Muscle layer of colon (tissue), 2 donors: ENCODE measurements around the gene CTNND2.

ENCODE experiments used
- H3K27ac ChIP-seq: one replicate; pipeline ENCODE4 v1.7.0; 2013; ENCODE audit warnings: low read depth, mild to moderate bottlenecking, low read length, moderate library complexity
- H3K27me3 ChIP-seq, 2 donors: one replicate each; pipeline ENCODE4 v1.7.0; 2013; ENCODE audit warnings: low read length in 2 of 2, mild to moderate bottlenecking in 2 of 2; ENCODE audit not compliant: insufficient read depth in 2 of 2, control insufficient read depth in 1 of 2
- H3K36me3 ChIP-seq: one replicate; pipeline ENCODE4 v1.7.0; 2013; ENCODE audit warnings: mild to moderate bottlenecking, low read length; ENCODE audit not compliant: insufficient read depth
- H3K4me1 ChIP-seq: one replicate; pipeline ENCODE4 v1.7.0; 2013; ENCODE audit warnings: mild to moderate bottlenecking, low read length; ENCODE audit not compliant: insufficient read depth
- H3K4me3 ChIP-seq, 2 donors: one replicate each; pipeline ENCODE4 v1.7.0; 2013; ENCODE audit warnings: low read length in 2 of 2, low read depth in 1 of 2, mild to moderate bottlenecking in 1 of 2, moderate library complexity in 1 of 2
- H3K9ac ChIP-seq: one replicate; pipeline ENCODE4 v1.7.0; 2013; ENCODE audit warnings: low read length
- H3K9me3 ChIP-seq: one replicate; pipeline ENCODE4 v1.7.0; 2013; ENCODE audit warnings: mild to moderate bottlenecking, low read length
- donor health status: abdominal sarcoma.
- donor health status: Adenocarcinoma of cecum.

CTNND2 gene

DNA sequence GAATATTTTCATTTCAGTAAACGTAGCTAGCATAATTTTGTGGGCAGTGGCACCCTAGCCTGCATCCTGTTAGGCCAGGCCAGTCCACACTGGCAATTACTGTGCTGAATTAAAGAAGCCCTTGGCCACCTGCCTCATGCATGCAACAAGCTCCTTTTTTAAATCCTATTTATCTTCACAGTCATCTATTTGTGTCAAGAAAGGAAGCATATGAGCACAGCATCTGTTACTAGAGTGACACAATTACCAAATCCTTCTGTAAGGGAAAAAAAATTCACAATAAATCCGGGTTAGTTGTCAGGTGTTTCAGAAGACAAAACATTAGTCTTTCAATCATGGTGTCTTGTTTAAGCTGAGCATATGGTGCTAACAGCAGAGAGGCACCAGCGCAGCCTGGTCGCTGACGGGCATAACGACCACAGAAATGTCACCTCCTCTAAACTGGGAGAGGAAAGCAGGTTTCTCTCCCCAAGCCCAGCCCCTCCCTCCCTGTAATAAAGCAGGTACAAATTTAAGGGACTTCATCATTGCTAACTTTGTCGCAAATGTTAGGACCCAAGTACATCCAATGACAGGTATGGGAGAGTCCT is 520.6 kb downstream of the CTNND2 start:
- H3K9me3 ChIP-seq = no peaks in the 10 kb centered on the region
- H3K4me3 ChIP-seq = no peak overlapping the region
- peaks cover 0 to 12% of the 10 kb centered on the region in 2 donors for H3K27me3 ChIP-seq
- H3K36me3 ChIP-seq = no peaks in the 10 kb centered on the region
- H3K27ac ChIP-seq = no peak overlapping the region
- no peak overlapping the region for H3K9ac ChIP-seq
- H3K4me1 ChIP-seq = no peaks in the 10 kb centered on the region

GRCh38 chr5:11378461-11378860 is 525.8 kb downstream of the CTNND2 start:
- no peak overlapping the region for H3K27ac ChIP-seq
- no peak overlapping the region for H3K9ac ChIP-seq
- no peak overlapping the region for H3K4me3 ChIP-seq
- no peaks in the 10 kb centered on the region for H3K36me3 ChIP-seq
- H3K9me3 ChIP-seq = no peaks in the 10 kb centered on the region
- no peaks in the 10 kb centered on the region for H3K4me1 ChIP-seq
- H3K27me3 ChIP-seq = no peaks in the 10 kb centered on the region

- no peak overlapping the region for H3K9ac ChIP-seq
- no peaks in the 10 kb centered on the region for H3K9me3 ChIP-seq
- no peaks in the 10 kb centered on the region for H3K4me1 ChIP-seq
- H3K27ac ChIP-seq = no peak overlapping the region
- H3K4me3 ChIP-seq = no peak overlapping the region
- no peaks in the 10 kb centered on the region for H3K36me3 ChIP-seq
- no peaks in the 10 kb centered on the region for H3K27me3 ChIP-seq
Measured at GRCh38 chr5:11377896-11378295, 526.4 kb downstream of the CTNND2 start.

DNA sequence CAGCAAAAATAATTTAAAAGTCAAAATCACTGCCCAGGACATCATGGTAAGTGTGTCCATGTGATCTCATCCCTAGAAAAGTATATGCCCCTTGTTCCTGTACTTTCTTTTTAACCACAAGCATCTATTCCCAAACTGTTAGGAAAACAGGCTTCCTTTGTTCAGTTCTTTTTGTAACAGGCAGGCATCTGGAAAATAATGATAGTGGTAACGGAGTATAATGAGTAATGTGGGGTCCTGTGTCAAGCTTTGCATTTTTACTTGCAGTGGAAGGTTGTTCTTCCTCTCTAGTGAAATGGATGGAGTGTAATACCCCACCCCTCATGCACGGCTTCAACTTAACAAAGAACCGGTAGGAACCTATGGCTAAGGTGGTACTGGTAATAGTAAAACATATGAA is 532.1 kb downstream of the CTNND2 start:
- no peaks in the 10 kb centered on the region for H3K4me1 ChIP-seq
- H3K27ac ChIP-seq = no peak overlapping the region
- no peaks in the 10 kb centered on the region for H3K36me3 ChIP-seq
- H3K9ac ChIP-seq = no peak overlapping the region
- no peaks in the 10 kb centered on the region for H3K9me3 ChIP-seq
- H3K4me3 ChIP-seq = no peak overlapping the region
- no peaks in the 10 kb centered on the region for H3K27me3 ChIP-seq

DNA sequence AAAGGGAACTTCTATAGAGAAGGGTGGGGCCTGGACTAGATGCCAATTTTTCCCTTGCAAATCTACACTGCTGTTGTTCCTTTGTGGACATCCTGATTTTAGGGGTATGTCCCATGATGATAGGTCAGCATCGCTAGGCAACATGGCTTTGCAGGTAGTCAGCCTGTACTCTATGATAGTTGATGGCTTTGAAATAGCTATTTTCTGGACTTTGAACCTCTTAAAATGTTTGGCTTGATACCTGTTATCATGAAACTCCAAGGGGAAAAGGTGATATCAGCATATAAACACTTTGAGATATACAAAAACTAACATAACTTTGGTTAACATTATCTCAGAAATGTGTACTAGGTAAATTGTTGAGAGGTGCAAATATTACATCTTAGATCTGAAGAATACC is 533.2 kb downstream of the CTNND2 start:
- Histone ChIP-seq H3K4me1 (no peaks in the 10 kb centered on the region), H3K27ac (no peak overlapping the region), H3K36me3 (no peaks in the 10 kb centered on the region), H3K9ac (no peak overlapping the region), H3K4me3 (no peak overlapping the region), H3K9me3 (no peaks in the 10 kb centered on the region), H3K27me3 (no peaks in the 10 kb centered on the region)

GRCh38 chr5:11364531-11364930 is 539.7 kb downstream of the CTNND2 start:
- H3K27me3 ChIP-seq = no peaks in the 10 kb centered on the region
- H3K9me3 ChIP-seq = no peaks in the 10 kb centered on the region
- no peaks in the 10 kb centered on the region for H3K4me1 ChIP-seq
- H3K9ac ChIP-seq = no peak overlapping the region
- H3K36me3 ChIP-seq = no peaks in the 10 kb centered on the region
- H3K27ac ChIP-seq = no peak overlapping the region
- no peak overlapping the region for H3K4me3 ChIP-seq

- no peak overlapping the region for H3K27ac ChIP-seq
- no peak overlapping the region for H3K9ac ChIP-seq
- no peaks in the 10 kb centered on the region for H3K9me3 ChIP-seq
- no peaks in the 10 kb centered on the region for H3K36me3 ChIP-seq
- H3K4me1 ChIP-seq = no peaks in the 10 kb centered on the region
- H3K27me3 ChIP-seq = no peaks in the 10 kb centered on the region
- H3K4me3 ChIP-seq = no peak overlapping the region
Measured at GRCh38 chr5:11363631-11364178, 540.5 kb downstream of the CTNND2 start.

DNA sequence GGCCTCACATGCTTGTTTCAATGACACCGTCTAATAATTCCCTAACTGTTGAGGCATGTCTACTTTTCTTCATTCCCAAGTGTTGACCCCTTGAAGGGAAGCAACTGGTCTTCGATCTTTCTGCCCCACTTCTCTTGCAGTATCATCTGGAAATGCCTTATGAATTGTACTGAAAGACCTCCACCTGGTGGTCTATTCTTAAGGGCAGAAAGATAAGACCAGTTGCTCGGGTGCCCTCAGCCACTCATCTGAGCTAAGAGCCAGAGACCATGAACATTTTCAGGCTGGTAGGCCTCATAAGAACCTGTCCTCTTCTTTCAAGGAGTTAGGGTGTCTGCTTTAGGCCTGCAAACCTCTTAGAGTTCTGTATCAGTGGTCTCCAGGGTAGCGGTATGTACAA is 542.5 kb downstream of the CTNND2 start:
- H3K27me3 ChIP-seq = no peaks in the 10 kb centered on the region
- H3K36me3 ChIP-seq = no peaks in the 10 kb centered on the region
- H3K4me3 ChIP-seq = no peak overlapping the region
- H3K9ac ChIP-seq = no peak overlapping the region
- H3K4me1 ChIP-seq = no peaks in the 10 kb centered on the region
- H3K9me3 ChIP-seq = no peaks in the 10 kb centered on the region
- no peak overlapping the region for H3K27ac ChIP-seq

DNA sequence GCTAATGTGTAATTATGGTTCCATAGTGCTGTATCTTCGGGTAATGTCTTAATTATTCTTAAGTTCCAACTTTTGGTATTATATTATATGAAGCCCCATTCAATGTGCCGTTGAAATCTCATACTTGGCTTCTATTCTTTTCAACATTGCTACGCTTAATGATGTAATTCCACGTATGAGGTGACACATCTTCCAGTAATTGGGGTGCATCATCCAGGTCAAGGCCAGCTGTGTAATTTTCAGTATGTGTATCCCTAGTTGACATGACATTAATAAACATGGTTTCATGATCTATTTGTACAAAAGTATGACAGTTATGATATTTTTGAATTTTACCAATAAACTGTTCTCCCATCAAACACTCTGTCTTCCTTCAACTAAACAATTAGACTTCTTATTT is 546.3 kb downstream of the CTNND2 start:
- H3K9me3 ChIP-seq = no peaks in the 10 kb centered on the region
- H3K4me1 ChIP-seq = no peaks in the 10 kb centered on the region
- H3K27ac ChIP-seq = no peak overlapping the region
- no peak overlapping the region for H3K9ac ChIP-seq
- no peaks in the 10 kb centered on the region for H3K36me3 ChIP-seq
- no peaks in the 10 kb centered on the region for H3K27me3 ChIP-seq
- H3K4me3 ChIP-seq = no peak overlapping the region

DNA sequence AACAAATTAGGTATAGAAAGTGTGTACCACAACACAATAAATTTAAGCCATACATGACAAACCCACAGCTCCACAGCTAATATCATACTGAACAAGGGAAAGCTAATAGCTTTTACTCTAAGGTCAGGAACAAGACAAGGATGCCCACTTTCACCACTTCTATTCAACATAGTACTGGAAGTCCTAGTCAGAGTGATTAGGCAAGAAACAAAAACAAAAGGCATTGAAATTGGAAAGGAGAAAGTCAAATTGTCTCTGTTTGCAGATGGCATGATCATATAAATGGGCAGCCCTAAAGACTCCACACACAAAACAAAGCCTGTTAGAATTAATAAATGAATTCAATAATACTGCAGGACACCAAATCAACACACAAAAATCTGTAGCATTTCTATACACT is 548.8 kb downstream of the CTNND2 start:
- Histone ChIP-seq H3K27ac (no peak overlapping the region), H3K4me1 (no peaks in the 10 kb centered on the region), H3K36me3 (no peaks in the 10 kb centered on the region), H3K27me3 (no peaks in the 10 kb centered on the region), H3K9ac (no peak overlapping the region), H3K4me3 (no peak overlapping the region), H3K9me3 (no peaks in the 10 kb centered on the region)

- Histone ChIP-seq H3K4me3 (no peak overlapping the region), H3K36me3 (no peaks in the 10 kb centered on the region), H3K9me3 (no peaks in the 10 kb centered on the region), H3K27ac (no peak overlapping the region), H3K9ac (no peak overlapping the region), H3K27me3 (no peaks in the 10 kb centered on the region), H3K4me1 (no peaks in the 10 kb centered on the region)
Measured at GRCh38 chr5:11346336-11346735, 557.9 kb downstream of the CTNND2 start.
